Type B pancreatic cell (in vitro differentiated cells): ENCODE measurements around the gene RGCC. TPM values are rescaled to one million over a fixed set of nuclear protein-coding genes. Genes with fewer than 3 reads are reported as not detected.
A peak's percentile ranks its signal among the peaks of the same experiment; 100 is the strongest.

Source experiments
- DNase-seq: peaks from one replicate; pipeline ENCODE4 v3.0.0; 2021; ENCODE audit warnings: mixed read lengths; ENCODE audit not compliant: unreplicated experiment; ENCODE audit errors: extremely low spot score
- H3K27ac Mint-ChIP-seq: 2 replicates; pipeline ENCODE4 v1.8.0; 2021; ENCODE audit warnings: mild to moderate bottlenecking, mixed read lengths
- H3K27me3 Mint-ChIP-seq: 2 replicates; pipeline ENCODE4 v1.8.0; 2021; ENCODE audit warnings: mixed read lengths
- H3K36me3 Mint-ChIP-seq: 2 replicates; pipeline ENCODE4 v1.8.0; 2021; ENCODE audit warnings: mixed read lengths
- H3K4me1 Mint-ChIP-seq: one replicate; pipeline ENCODE4 v1.8.0; 2021; ENCODE audit warnings: mixed read lengths; ENCODE audit not compliant: unreplicated experiment
- H3K4me3 Mint-ChIP-seq: 2 replicates; pipeline ENCODE4 v1.8.0; 2021; ENCODE audit warnings: mild to moderate bottlenecking, mixed read lengths
- H3K9me3 Mint-ChIP-seq: 2 replicates; pipeline ENCODE4 v1.8.0; 2021; ENCODE audit warnings: mixed read lengths
- CTCF ChIP-seq: fragments of 200-600 bp; sonication (generic); conservative IDR thresholded peaks from 2 replicates; pipeline ENCODE4 v1.5.0; 2021; ENCODE audit warnings: antibody characterized with exemption, mild to moderate bottlenecking
- long read RNA-seq: library from polyadenylated mRNA; unstranded; transcript quantifications from one replicate; pipeline ENCODE4 v2.0.0, GENCODE V29; 2020
- total RNA-seq: library from RNA; stranded (reverse); gene quantifications from 2 replicates; pipeline ENCODE4 v1.2.1, GENCODE V29; 2021; ENCODE audit warnings: low replicate concordance

Gene RGCC
- total RNA-seq, result 2.7 TPM in 2 replicates
- long read RNA-seq, partial matches to known transcripts, result 0 of 1 reads
- long read RNA-seq, other reads (novel, unspliced or antisense), result 1 of 1 reads

GRCh38 chr13:41456768-41457588 is at the start of gene RGCC:
Gene RGCC, plus strand, starts transcription at chr13:41457550. Its CDS starts 158 bp downstream, at chr13:41457708.
- peaks cover 76% of the 10 kb centered on the region for H3K27me3 Mint-ChIP-seq
- peak; percentile 81 for DNase-seq
- H3K4me3 Mint-ChIP-seq, result peak within 1 kb of the TSS; percentile 85
- no peak for TF ChIP-seq CTCF
- H3K4me1 Mint-ChIP-seq, result no peaks in the 10 kb centered on the region
- H3K36me3 Mint-ChIP-seq, result no peaks in the 10 kb centered on the region
- H3K27ac Mint-ChIP-seq, result peak within 1 kb of the TSS; percentile 74
- H3K9me3 Mint-ChIP-seq, result peaks cover 3% of the 10 kb centered on the region

GRCh38 chr13:41408121-41408520 is 49.2 kb upstream of the RGCC start:
- H3K27ac Mint-ChIP-seq, result no peak overlapping the region

GRCh38 chr13:41408746-41409145 is 48.6 kb upstream of the RGCC start:
- no peak for TF ChIP-seq CTCF
- Mint-ChIP-seq H3K9me3 (no peaks in the 10 kb centered on the region), H3K4me3 (no peak overlapping the region), H3K27me3 (no peaks in the 10 kb centered on the region), H3K36me3 (no peaks in the 10 kb centered on the region), H3K4me1 (peaks cover 11% of the 10 kb centered on the region), H3K27ac (no peak overlapping the region)
- DNase-seq, result no peak

More at GRCh38 chr13:41408121-41408520, 49.2 kb upstream of the RGCC start:
- TF ChIP-seq CTCF, result no peak
- no peak for DNase-seq
- H3K27me3 Mint-ChIP-seq, result no peaks in the 10 kb centered on the region
- peaks cover 11% of the 10 kb centered on the region for H3K4me1 Mint-ChIP-seq
- no peaks in the 10 kb centered on the region for H3K36me3 Mint-ChIP-seq
- no peaks in the 10 kb centered on the region for H3K9me3 Mint-ChIP-seq
- H3K4me3 Mint-ChIP-seq, result no peak overlapping the region

- no peak overlapping the region for H3K4me3 Mint-ChIP-seq
- H3K27me3 Mint-ChIP-seq, result no peaks in the 10 kb centered on the region
- no peak for TF ChIP-seq CTCF
- no peak for DNase-seq
- H3K27ac Mint-ChIP-seq, result no peak overlapping the region
- H3K36me3 Mint-ChIP-seq, result no peaks in the 10 kb centered on the region
- H3K4me1 Mint-ChIP-seq, result peaks cover 10% of the 10 kb centered on the region
- no peaks in the 10 kb centered on the region for H3K9me3 Mint-ChIP-seq
These were observed 47.7 kb upstream of the RGCC start for GRCh38 chr13:41409611-41410010.

- H3K4me3 Mint-ChIP-seq, result no peak overlapping the region
- H3K27me3 Mint-ChIP-seq, result no peaks in the 10 kb centered on the region
- TF ChIP-seq CTCF, result no peak
These were observed 46.3 kb upstream of the RGCC start for GRCh38 chr13:41411060-41411459.

More at GRCh38 chr13:41411060-41411459, 46.3 kb upstream of the RGCC start:
- Mint-ChIP-seq H3K36me3 (no peaks in the 10 kb centered on the region), H3K27ac (no peak overlapping the region), H3K4me1 (no peaks in the 10 kb centered on the region), H3K9me3 (no peaks in the 10 kb centered on the region)
- no peak for DNase-seq
